Panc1 (cell line): Measurements from ENCODE around the gene HAND1. TPM values are rescaled to one million over a fixed set of nuclear protein-coding genes. Genes with fewer than 3 reads are reported as not detected.

Experiments used
- ATAC-seq: fragments of 200-7000 bp; cut with Tn5 transposase; 2 replicates; pipeline ENCODE4 v1.9.1; 2020; ENCODE audit warnings: mild to moderate bottlenecking, moderate library complexity
- BruUV-seq: library from RNA; stranded (reverse); fragments of 400-500 nt; replicated peaks from 2 replicates; lab custom pipeline; 2021; lab: Mats Ljungman, UMichigan
- CTCF ChIA-PET: fragments of 300-600 bp; sonication (Branson Sonifier 250); formaldehyde crosslinking; loops from one replicate; lab custom pipeline; 2022; ENCODE audit warnings: antibody characterized with exemption; lab: Charles Lee
- POLR2A ChIA-PET: fragments of 300-600 bp; sonication (Branson Sonifier 250); formaldehyde crosslinking; loops from one replicate; lab custom pipeline; 2022; ENCODE audit warnings: antibody characterized with exemption; lab: Charles Lee
- DNase-seq: peaks from one replicate; pipeline ENCODE4 v3.0.0-alpha.2; 2010; ENCODE audit warnings: low read depth, low spot score
- H3K27ac ChIP-seq: 2 replicates; pipeline ENCODE4 v1.5.1; 2011; ENCODE audit warnings: mild to moderate bottlenecking, low read length, inconsistent platforms
- H3K27me3 ChIP-seq: fragments of 200-500 bp; sonication (Bioruptor generic); 2 replicates; pipeline ENCODE4 v1.6.0; 2014; ENCODE audit warnings: low read length, inconsistent platforms; ENCODE audit not compliant: control insufficient read depth, insufficient read depth
- H3K36me3 ChIP-seq: fragments of 200-500 bp; sonication (Bioruptor generic); 2 replicates; pipeline ENCODE4 v1.5.1; 2014; ENCODE audit warnings: inconsistent platforms, mild to moderate bottlenecking, low read length, moderate library complexity; ENCODE audit not compliant: control insufficient read depth, insufficient read depth
- H3K4me1 ChIP-seq: 2 replicates; pipeline ENCODE4 v1.5.1; 2011; ENCODE audit warnings: inconsistent platforms, mild to moderate bottlenecking, low read length, moderate library complexity; ENCODE audit not compliant: control insufficient read depth, insufficient read depth
- H3K4me3 ChIP-seq, 2 experiments: 2 replicates each; pipeline ENCODE4 v1.5.1; 2011 to 2012; ENCODE audit warnings: low read depth in 2 of 2, low read length in 2 of 2, mild to moderate bottlenecking in 2 of 2, inconsistent platforms in 1 of 2, moderate library complexity in 1 of 2
- H3K9me3 ChIP-seq: fragments of 200-500 bp; sonication (Bioruptor generic); 2 replicates; pipeline ENCODE4 v1.5.1; 2014; ENCODE audit warnings: low read depth, mild to moderate bottlenecking, inconsistent platforms, low read length, moderate library complexity; ENCODE audit not compliant: control insufficient read depth, insufficient read depth
- CTCF ChIP-seq: fragments of 450-650 bp; IDR thresholded peaks from 2 replicates; pipeline ENCODE4 v1.5.1; 2017; ENCODE audit warnings: mild to moderate bottlenecking
- POLR2AphosphoS5 ChIP-seq: IDR thresholded peaks from 2 replicates; pipeline ENCODE4 v1.6.1; 2012; ENCODE audit warnings: mild to moderate bottlenecking, low read depth, low read length, moderate library complexity
- REST ChIP-seq, 2 experiments: IDR thresholded peaks; 2 replicates each; pipeline ENCODE4 v1.6.1; 2011 to 2012; ENCODE audit warnings: low read depth in 2 of 2, control low read depth in 1 of 2, low read length in 1 of 2, mild to moderate bottlenecking in 1 of 2, moderate library complexity in 1 of 2; ENCODE audit not compliant: insufficient read depth in 1 of 2
- SIN3A ChIP-seq: IDR thresholded peaks from 2 replicates; pipeline ENCODE4 v1.6.1; 2012; ENCODE audit warnings: low read depth, mild to moderate bottlenecking, low read length, moderate library complexity, borderline replicate concordance; ENCODE audit not compliant: insufficient read depth
- TCF7L2 ChIP-seq: IDR thresholded peaks from 2 replicates; pipeline ENCODE4 v1.6.1; 2011; ENCODE audit warnings: mild to moderate bottlenecking, low read depth, low read length, inconsistent platforms
- in situ Hi-C: cut with HindIII; loops from 2 replicates; pipeline ENCODE4 v1.10.0; 2016; ENCODE audit warnings: low sequenced_read_pairs, low pct_unique_long_range_greater_than_20kb
- intact Hi-C: fragments of 100-400 bp; cut with micrococcal nuclease; formaldehyde crosslinking; loops from one replicate; pipeline ENCODE4 v1.10.0; 2022; ENCODE audit not compliant: unreplicated experiment
- total RNA-seq: library from RNA; stranded (reverse); gene quantifications from one replicate; pipeline ENCODE4 v1.2.1, GENCODE V29; 2021; ENCODE audit not compliant: unreplicated experiment

HAND1 gene
- total RNA-seq, 1 experiment from 2014 or later = 0.10 TPM

GRCh38 chr5:154479160-154479943, 1.3 kb upstream of the HAND1 start:
- H3K36me3 ChIP-seq = no peaks in the 10 kb centered on the region
- no peaks in the 10 kb centered on the region for H3K9me3 ChIP-seq
- H3K27ac ChIP-seq = no peak overlapping the region
- ATAC-seq (no peak), DNase-seq (no peak)
- ChIA-PET POLR2A (no interaction called here), CTCF (no interaction called here)
- intact Hi-C loops (no loop called here), in situ Hi-C loops (no loop called here)
- peaks cover 22% of the 10 kb centered on the region for H3K27me3 ChIP-seq
- H3K4me1 ChIP-seq = no peaks in the 10 kb centered on the region
- H3K4me3 ChIP-seq = no peak overlapping the region
- no peak for TF ChIP-seq REST (IDR thresholded peaks at IDR 0.05; ENCODE audit: insufficient read depth in 1 of 2, low read depth in 2 of 2, low read length in 1 of 2)
- no peak for TF ChIP-seq TCF7L2
- TF ChIP-seq CTCF = no peak
- TF ChIP-seq POLR2AphosphoS5 = no peak
- no peak for TF ChIP-seq SIN3A
- no TSS peak for BruUV-seq

DNA sequence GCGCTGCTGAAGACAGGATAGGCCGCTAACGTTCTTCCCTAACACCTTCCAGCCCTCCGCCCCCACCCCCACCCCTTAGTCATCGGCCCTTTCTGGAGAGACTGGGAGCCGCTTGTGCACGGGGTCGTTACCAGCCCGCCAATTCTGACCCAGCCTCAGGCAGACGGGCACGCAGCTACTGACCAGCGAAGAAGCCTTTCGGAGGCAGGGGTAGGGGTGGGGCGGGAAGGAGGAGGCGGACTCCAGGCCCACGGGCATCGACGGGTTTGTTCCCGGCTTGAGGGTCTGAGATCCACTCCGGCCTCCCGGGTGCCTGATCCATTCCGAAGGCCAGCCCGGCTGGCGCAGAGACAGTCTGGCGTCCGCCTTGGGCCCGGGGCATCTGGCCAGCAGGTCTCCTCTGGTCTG, 729 bp upstream of the HAND1 start:
- CTCF ChIA-PET = no interaction called here
- H3K4me1 ChIP-seq = no peaks in the 10 kb centered on the region
- peak overlapping the region in 1 of 2 experiments; percentile 27; a peak in 1 of 4 replicates for H3K4me3 ChIP-seq
- BruUV-seq = no TSS peak
- no peak for TF ChIP-seq REST (IDR thresholded peaks at IDR 0.05; ENCODE audit: insufficient read depth in 1 of 2, low read depth in 2 of 2, low read length in 1 of 2)
- TF ChIP-seq CTCF = no peak
- TF ChIP-seq POLR2AphosphoS5 = no peak
- TF ChIP-seq SIN3A = no peak
- no peak for TF ChIP-seq TCF7L2
- no peak for DNase-seq
- intact Hi-C loops = no loop called here
- POLR2A ChIA-PET = no interaction called here
- H3K36me3 ChIP-seq = no peaks in the 10 kb centered on the region
- no peak overlapping the region for H3K27ac ChIP-seq
- no peak for ATAC-seq
- H3K27me3 ChIP-seq = peaks cover 17% of the 10 kb centered on the region
- no peaks in the 10 kb centered on the region for H3K9me3 ChIP-seq
- in situ Hi-C loops = no loop called here
